ENCODE measurements around the gene PON3. TPM values are rescaled to one million over a fixed set of nuclear protein-coding genes. Genes with fewer than 3 reads are reported as not detected.

Gene PON3
- polyA plus RNA-seq (2013, experiment 1 of 2), result not detected
- 0.06 TPM for polyA plus RNA-seq (2013, experiment 2 of 2)

DNA sequence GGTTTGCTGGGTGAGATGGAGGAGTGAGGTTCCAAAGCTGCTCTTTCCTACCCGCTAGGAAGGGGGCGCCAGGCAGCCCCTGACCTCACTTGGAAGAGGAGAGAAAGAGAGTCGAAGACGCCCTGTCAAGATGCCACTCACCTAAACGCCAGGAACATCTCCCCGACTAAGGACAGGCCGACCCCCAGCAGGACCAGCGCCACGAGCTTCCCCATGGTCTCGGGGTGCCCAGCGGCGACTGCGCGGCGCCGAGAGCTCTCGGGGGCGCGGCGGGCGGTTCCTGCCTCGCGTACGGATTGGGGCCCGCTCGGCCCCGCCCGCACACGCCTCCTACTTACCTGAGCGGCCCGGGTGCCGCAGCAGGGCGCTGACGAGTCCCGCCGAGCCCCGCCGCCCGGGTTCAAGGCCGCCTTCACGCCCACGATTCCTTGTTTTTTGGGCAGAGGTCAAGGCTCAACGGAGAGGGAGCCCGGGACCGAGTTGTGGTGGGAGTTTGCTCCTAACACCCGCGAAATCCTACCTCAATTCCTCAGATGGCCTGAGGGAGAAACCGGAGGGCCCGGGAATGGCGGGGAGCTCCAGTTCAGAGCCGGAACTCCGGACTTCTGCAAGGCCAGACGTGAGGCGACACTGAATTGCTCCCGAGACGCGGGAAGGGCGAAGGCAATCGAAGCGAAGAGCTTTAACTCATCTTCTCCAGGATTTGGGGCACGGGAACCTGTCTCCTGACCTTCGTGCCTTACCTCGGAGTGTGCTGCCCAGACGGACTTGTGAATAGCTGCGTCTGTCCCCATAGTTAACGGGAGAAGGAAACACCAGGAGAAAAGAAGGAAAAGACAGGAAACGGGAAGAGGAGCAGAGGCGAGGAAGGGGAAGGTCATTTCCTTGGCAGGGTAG lies at the start of gene PON3:
TSS of gene PON3 (minus strand) at position 240 of the 897 bp plus-strand sequence. CDS start at position 215, 25 bp downstream.
- Histone ChIP-seq H2BK15ac (ENCODE audit: low read length) (no peak within 1 kb of the TSS), H3K4me1 (ENCODE audit: control insufficient read depth in 2 of 2, insufficient read depth in 1 of 2, low read depth in 1 of 2, low read length in 2 of 2) (peaks cover 0 to 3% of the 10 kb centered on the region in 2 donors), H2BK5ac (ENCODE audit: low read length) (no peak within 1 kb of the TSS), H3K18ac (ENCODE audit: low read length) (no peak within 1 kb of the TSS), H2AFZ (ENCODE audit: low read length) (peak within 1 kb of the TSS; percentile 7), H3K23ac (ENCODE audit: low read depth, low read length, poor library complexity) (no peak within 1 kb of the TSS), H3K79me1 (ENCODE audit: low read depth, low read length) (no peaks in the 10 kb centered on the region), H2BK120ac (ENCODE audit: low read depth, low read length) (no peak within 1 kb of the TSS), H4K91ac (ENCODE audit: low read depth, low read length, poor library complexity) (no peak within 1 kb of the TSS), H2BK12ac (ENCODE audit: low read length) (no peak within 1 kb of the TSS), H3K27ac (replicated peaks; ENCODE audit: low read length) (no peak within 1 kb of the TSS), H3K36me3 (replicated peaks in 1 of 2; ENCODE audit: control insufficient read depth in 2 of 2, insufficient read depth in 2 of 2, low read length in 2 of 2) (no peaks in the 10 kb centered on the region), H3K14ac (ENCODE audit: low read length) (no peak within 1 kb of the TSS), H3K9ac (ENCODE audit: low read depth, low read length, poor library complexity) (no peak within 1 kb of the TSS), H2AK5ac (ENCODE audit: low read depth, low read length) (peak within 1 kb of the TSS; percentile 13), H3K4ac (ENCODE audit: low read length) (no peak within 1 kb of the TSS), H3K4me3 (ENCODE audit: low read length in 2 of 2) (no peak within 1 kb of the TSS), H3K27me3 (ENCODE audit: control insufficient read depth in 3 of 3, insufficient read depth in 3 of 3, low read depth in 1 of 3, low read length in 3 of 3) (peaks cover 0 to 10% (median 0%) of the 10 kb centered on the region in 3 experiments), H3K9me3 (replicated peaks in 1 of 2; ENCODE audit: control insufficient read depth in 2 of 2, insufficient read depth in 1 of 2, low read depth in 1 of 2, low read length in 2 of 2) (peaks cover 1 to 5% of the 10 kb centered on the region in 2 donors), H4K8ac (ENCODE audit: low read depth, low read length) (no peak within 1 kb of the TSS), H3K4me2 (ENCODE audit: insufficient read depth, low read length, poor library complexity, severe bottlenecking) (no peak within 1 kb of the TSS)
- WGBS, 2 donors (ENCODE audit: extremely low coverage in 2 of 2, insufficient read length in 2 of 2, insufficient replicate concordance in 1 of 2), result no CpG with 5 or more reads among the region's 68 CpGs
- DNase-seq (ENCODE audit: low spot score), result no peak

GRCh38 chr7:95444796-95445195 lies 48.6 kb upstream of the PON3 start:
- Histone ChIP-seq H3K79me1 (ENCODE audit: low read depth, low read length) (no peaks in the 10 kb centered on the region), H2BK15ac (ENCODE audit: low read length) (no peak overlapping the region), H3K4me1 (ENCODE audit: control insufficient read depth in 2 of 2, insufficient read depth in 1 of 2, low read depth in 1 of 2, low read length in 2 of 2) (peaks cover 0 to 3% of the 10 kb centered on the region in 2 donors), H2AFZ (ENCODE audit: low read length) (peak overlapping the region; percentile 15), H2BK120ac (ENCODE audit: low read depth, low read length) (no peak overlapping the region), H4K91ac (ENCODE audit: low read depth, low read length, poor library complexity) (no peak overlapping the region), H3K36me3 (replicated peaks in 1 of 2; ENCODE audit: control insufficient read depth in 2 of 2, insufficient read depth in 2 of 2, low read length in 2 of 2) (no peaks in the 10 kb centered on the region), H3K27me3 (ENCODE audit: control insufficient read depth in 3 of 3, insufficient read depth in 3 of 3, low read depth in 1 of 3, low read length in 3 of 3) (no peaks in the 10 kb centered on the region), H3K4me3 (ENCODE audit: low read length in 2 of 2) (no peak overlapping the region), H2BK12ac (ENCODE audit: low read length) (no peak overlapping the region), H3K27ac (replicated peaks; ENCODE audit: low read length) (no peak overlapping the region), H3K18ac (ENCODE audit: low read length) (no peak overlapping the region), H3K14ac (ENCODE audit: low read length) (no peak overlapping the region), H2AK5ac (ENCODE audit: low read depth, low read length) (no peak overlapping the region), H3K4ac (ENCODE audit: low read length) (no peak overlapping the region), H2BK5ac (ENCODE audit: low read length) (no peak overlapping the region), H3K9me3 (replicated peaks in 1 of 2; ENCODE audit: control insufficient read depth in 2 of 2, insufficient read depth in 1 of 2, low read depth in 1 of 2, low read length in 2 of 2) (no peaks in the 10 kb centered on the region), H3K9ac (ENCODE audit: low read depth, low read length, poor library complexity) (no peak overlapping the region), H3K23ac (ENCODE audit: low read depth, low read length, poor library complexity) (no peak overlapping the region), H3K4me2 (ENCODE audit: insufficient read depth, low read length, poor library complexity, severe bottlenecking) (no peak overlapping the region), H4K8ac (ENCODE audit: low read depth, low read length) (no peak overlapping the region)
- DNase-seq (ENCODE audit: low spot score), result no peak
- WGBS, 2 donors (ENCODE audit: extremely low coverage in 2 of 2, insufficient read length in 2 of 2, insufficient replicate concordance in 1 of 2), result no CpG with 5 or more reads among the region's 2 CpGs

DNA sequence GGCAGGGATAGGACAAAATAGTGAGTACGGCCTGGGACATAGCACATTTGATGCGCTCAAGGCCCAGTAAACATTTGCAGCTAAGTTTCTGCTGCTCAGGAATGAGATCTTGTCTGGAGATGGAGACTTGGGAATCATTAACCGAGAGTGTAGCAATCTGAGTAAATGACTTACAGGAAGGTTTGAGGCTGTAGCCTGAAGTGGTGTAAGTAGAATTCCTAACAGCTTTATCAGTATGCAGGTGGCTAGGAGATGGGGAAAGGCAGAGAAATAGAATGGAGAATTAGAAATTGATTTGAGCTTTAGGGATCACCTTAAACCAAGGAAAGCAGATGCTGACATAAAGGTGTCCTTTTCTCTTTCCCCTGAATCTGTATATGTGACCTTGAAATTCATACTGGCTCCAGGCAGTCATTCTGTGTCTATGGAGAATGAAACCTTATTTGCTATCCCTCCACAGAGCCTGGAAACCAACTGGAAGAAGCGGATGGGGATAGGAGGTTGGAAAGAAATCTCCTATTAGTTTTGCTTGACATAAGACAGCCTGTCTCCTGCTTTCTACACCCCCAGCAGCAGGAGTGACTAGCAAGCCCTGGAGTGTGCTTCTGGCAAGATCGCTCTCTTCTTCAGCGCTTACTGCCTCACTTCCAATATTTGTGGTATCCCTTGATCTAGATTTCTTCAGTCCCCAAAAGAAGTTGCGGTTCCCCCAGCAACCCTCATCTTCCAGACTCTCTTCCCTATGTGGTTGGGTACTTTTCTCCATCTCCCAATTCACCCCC lies 45.1 kb upstream of the PON3 start:
- Histone ChIP-seq H3K9ac (ENCODE audit: low read depth, low read length, poor library complexity) (no peak overlapping the region), H4K91ac (ENCODE audit: low read depth, low read length, poor library complexity) (no peak overlapping the region), H3K14ac (ENCODE audit: low read length) (no peak overlapping the region), H3K36me3 (replicated peaks in 1 of 2; ENCODE audit: control insufficient read depth in 2 of 2, insufficient read depth in 2 of 2, low read length in 2 of 2) (no peaks in the 10 kb centered on the region), H3K23ac (ENCODE audit: low read depth, low read length, poor library complexity) (no peak overlapping the region), H3K4me2 (ENCODE audit: insufficient read depth, low read length, poor library complexity, severe bottlenecking) (no peak overlapping the region), H3K27me3 (ENCODE audit: control insufficient read depth in 3 of 3, insufficient read depth in 3 of 3, low read depth in 1 of 3, low read length in 3 of 3) (no peaks in the 10 kb centered on the region), H3K9me3 (replicated peaks in 1 of 2; ENCODE audit: control insufficient read depth in 2 of 2, insufficient read depth in 1 of 2, low read depth in 1 of 2, low read length in 2 of 2) (no peaks in the 10 kb centered on the region), H2AFZ (ENCODE audit: low read length) (no peak overlapping the region), H2BK12ac (ENCODE audit: low read length) (no peak overlapping the region), H2AK5ac (ENCODE audit: low read depth, low read length) (no peak overlapping the region), H3K18ac (ENCODE audit: low read length) (no peak overlapping the region), H3K4me1 (ENCODE audit: control insufficient read depth in 2 of 2, insufficient read depth in 1 of 2, low read depth in 1 of 2, low read length in 2 of 2) (peaks cover 0 to 5% of the 10 kb centered on the region in 2 donors), H2BK120ac (ENCODE audit: low read depth, low read length) (no peak overlapping the region), H3K27ac (replicated peaks; ENCODE audit: low read length) (no peak overlapping the region), H3K79me1 (ENCODE audit: low read depth, low read length) (no peaks in the 10 kb centered on the region), H4K8ac (ENCODE audit: low read depth, low read length) (no peak overlapping the region), H3K4ac (ENCODE audit: low read length) (no peak overlapping the region), H2BK15ac (ENCODE audit: low read length) (no peak overlapping the region), H2BK5ac (ENCODE audit: low read length) (no peak overlapping the region), H3K4me3 (ENCODE audit: low read length in 2 of 2) (no peak overlapping the region)
- no CpG with 5 or more reads among the region's 7 CpGs for WGBS, 2 donors (ENCODE audit: extremely low coverage in 2 of 2, insufficient read length in 2 of 2, insufficient replicate concordance in 1 of 2)
- no peak for DNase-seq (ENCODE audit: low spot score)

All from neuronal stem cell (in vitro differentiated cells).